Measurements from ENCODE around the gene NHSL2.

The NHSL2 gene

GRCh38 chrX:72045552-72046277 is 135.1 kb downstream of the NHSL2 start:
- Histone ChIP-seq H3K9me3 (ENCODE audit: insufficient read depth, low read length, severe bottlenecking) (no peaks in the 10 kb centered on the region), H3K4me1 (ENCODE audit: insufficient read depth, low read length) (no peaks in the 10 kb centered on the region), H3K79me2 (ENCODE audit: insufficient read depth, low read length) (no peaks in the 10 kb centered on the region), H2AFZ (ENCODE audit: low read depth, low read length) (no peak overlapping the region), H3K4me2 (ENCODE audit: insufficient read depth, low read length) (no peak overlapping the region), H3K36me3 (ENCODE audit: insufficient read depth, low read length) (no peaks in the 10 kb centered on the region), H3K27me3 (ENCODE audit: insufficient read depth, low read length, poor library complexity) (no peaks in the 10 kb centered on the region), H3K4me3 (ENCODE audit: low read depth in 1 of 2, low read length in 2 of 2) (no peak overlapping the region), H3K27ac (ENCODE audit: low read length) (no peak overlapping the region), H3K9ac (ENCODE audit: low read depth, low read length) (no peak overlapping the region), H4K20me1 (ENCODE audit: insufficient read depth, low read length) (no peaks in the 10 kb centered on the region)
- no peak for TF ChIP-seq EZH2 (IDR thresholded peaks at IDR 0.05; ENCODE audit: borderline replicate concordance, low read depth, low read length, severe bottlenecking)
- TF ChIP-seq CTCF (IDR thresholded peaks at IDR 0.05; ENCODE audit: borderline replicate concordance, extremely low read depth, low read length, poor library complexity, severe bottlenecking): no peak
- DNase-seq (no peak), ATAC-seq (ENCODE audit: insufficient read depth, low read depth) (no peak)

- DNase-seq (no peak), ATAC-seq (ENCODE audit: insufficient read depth, low read depth) (no peak)
- Histone ChIP-seq H3K79me2 (ENCODE audit: insufficient read depth, low read length) (no peaks in the 10 kb centered on the region), H3K9ac (ENCODE audit: low read depth, low read length) (no peak overlapping the region), H3K27me3 (ENCODE audit: insufficient read depth, low read length, poor library complexity) (peaks cover under 1% of the 10 kb centered on the region), H3K27ac (ENCODE audit: low read length) (no peak overlapping the region), H4K20me1 (ENCODE audit: insufficient read depth, low read length) (no peaks in the 10 kb centered on the region), H3K4me1 (ENCODE audit: insufficient read depth, low read length) (no peaks in the 10 kb centered on the region), H3K9me3 (ENCODE audit: insufficient read depth, low read length, severe bottlenecking) (no peaks in the 10 kb centered on the region), H2AFZ (ENCODE audit: low read depth, low read length) (no peak overlapping the region), H3K4me3 (ENCODE audit: low read depth in 1 of 2, low read length in 2 of 2) (no peak overlapping the region), H3K36me3 (ENCODE audit: insufficient read depth, low read length) (no peaks in the 10 kb centered on the region), H3K4me2 (ENCODE audit: insufficient read depth, low read length) (no peak overlapping the region)
- TF ChIP-seq EZH2 (IDR thresholded peaks at IDR 0.05; ENCODE audit: borderline replicate concordance, low read depth, low read length, severe bottlenecking): no peak
- no peak for TF ChIP-seq CTCF (IDR thresholded peaks at IDR 0.05; ENCODE audit: borderline replicate concordance, extremely low read depth, low read length, poor library complexity, severe bottlenecking)
These were observed 135.8 kb downstream of the NHSL2 start for GRCh38 chrX:72046447-72046846.

- Histone ChIP-seq H3K36me3 (ENCODE audit: insufficient read depth, low read length) (no peaks in the 10 kb centered on the region), H2AFZ (ENCODE audit: low read depth, low read length) (no peak overlapping the region), H3K27me3 (ENCODE audit: insufficient read depth, low read length, poor library complexity) (peaks cover 5% of the 10 kb centered on the region), H3K4me3 (ENCODE audit: low read depth in 1 of 2, low read length in 2 of 2) (no peak overlapping the region), H3K79me2 (ENCODE audit: insufficient read depth, low read length) (no peaks in the 10 kb centered on the region), H4K20me1 (ENCODE audit: insufficient read depth, low read length) (no peaks in the 10 kb centered on the region), H3K27ac (ENCODE audit: low read length) (no peak overlapping the region), H3K4me1 (ENCODE audit: insufficient read depth, low read length) (no peaks in the 10 kb centered on the region), H3K4me2 (ENCODE audit: insufficient read depth, low read length) (no peak overlapping the region), H3K9me3 (ENCODE audit: insufficient read depth, low read length, severe bottlenecking) (no peaks in the 10 kb centered on the region), H3K9ac (ENCODE audit: low read depth, low read length) (no peak overlapping the region)
- no peak for ATAC-seq (ENCODE audit: insufficient read depth, low read depth)
- no peak for TF ChIP-seq EZH2 (IDR thresholded peaks at IDR 0.05; ENCODE audit: borderline replicate concordance, low read depth, low read length, severe bottlenecking)
- peak; percentile 16 for TF ChIP-seq CTCF (IDR thresholded peaks at IDR 0.05; ENCODE audit: borderline replicate concordance, extremely low read depth, low read length, poor library complexity, severe bottlenecking)
- DNase-seq: peak; percentile 4
These were observed 138.1 kb downstream of the NHSL2 start for GRCh38 chrX:72048510-72049455.

Measured in DND-41 (cell line).